ENCODE results near the gene AGA.

Gene AGA

DNA sequence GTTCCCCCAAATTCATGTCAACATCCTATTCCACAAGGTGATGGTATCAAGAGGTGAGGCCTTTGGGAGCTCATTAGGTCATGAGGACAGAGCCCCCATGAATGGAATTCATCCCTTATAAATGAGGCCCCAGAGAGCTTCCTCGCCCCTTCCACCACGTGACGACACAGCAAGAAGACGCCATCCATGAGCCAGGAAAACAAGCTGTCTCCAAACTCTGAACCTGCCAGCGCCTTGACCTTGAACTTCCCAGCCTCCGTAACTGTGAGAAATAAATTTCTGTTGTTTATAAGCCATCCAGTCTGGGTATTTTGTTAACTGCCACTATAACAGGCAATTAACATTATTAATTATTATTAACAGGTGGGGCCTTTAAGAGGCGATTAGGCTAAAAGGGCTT lies 5.8 kb downstream of the AGA start:
- no peak overlapping the region for H3K4me3 ChIP-seq (ENCODE audit: low read depth, low read length)
- TF ChIP-seq, protein P1, sequence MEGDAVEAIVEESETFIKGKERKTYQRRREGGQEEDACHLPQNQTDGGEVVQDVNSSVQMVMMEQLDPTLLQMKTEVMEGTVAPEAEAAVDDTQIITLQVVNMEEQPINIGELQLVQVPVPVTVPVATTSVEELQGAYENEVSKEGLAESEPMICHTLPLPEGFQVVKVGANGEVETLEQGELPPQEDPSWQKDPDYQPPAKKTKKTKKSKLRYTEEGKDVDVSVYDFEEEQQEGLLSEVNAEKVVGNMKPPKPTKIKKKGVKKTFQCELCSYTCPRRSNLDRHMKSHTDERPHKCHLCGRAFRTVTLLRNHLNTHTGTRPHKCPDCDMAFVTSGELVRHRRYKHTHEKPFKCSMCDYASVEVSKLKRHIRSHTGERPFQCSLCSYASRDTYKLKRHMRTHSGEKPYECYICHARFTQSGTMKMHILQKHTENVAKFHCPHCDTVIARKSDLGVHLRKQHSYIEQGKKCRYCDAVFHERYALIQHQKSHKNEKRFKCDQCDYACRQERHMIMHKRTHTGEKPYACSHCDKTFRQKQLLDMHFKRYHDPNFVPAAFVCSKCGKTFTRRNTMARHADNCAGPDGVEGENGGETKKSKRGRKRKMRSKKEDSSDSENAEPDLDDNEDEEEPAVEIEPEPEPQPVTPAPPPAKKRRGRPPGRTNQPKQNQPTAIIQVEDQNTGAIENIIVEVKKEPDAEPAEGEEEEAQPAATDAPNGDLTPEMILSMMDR (IDR thresholded peaks at IDR 0.05; ENCODE audit: borderline replicate concordance, insufficient read depth, low read depth, low read length): no peak

DNA sequence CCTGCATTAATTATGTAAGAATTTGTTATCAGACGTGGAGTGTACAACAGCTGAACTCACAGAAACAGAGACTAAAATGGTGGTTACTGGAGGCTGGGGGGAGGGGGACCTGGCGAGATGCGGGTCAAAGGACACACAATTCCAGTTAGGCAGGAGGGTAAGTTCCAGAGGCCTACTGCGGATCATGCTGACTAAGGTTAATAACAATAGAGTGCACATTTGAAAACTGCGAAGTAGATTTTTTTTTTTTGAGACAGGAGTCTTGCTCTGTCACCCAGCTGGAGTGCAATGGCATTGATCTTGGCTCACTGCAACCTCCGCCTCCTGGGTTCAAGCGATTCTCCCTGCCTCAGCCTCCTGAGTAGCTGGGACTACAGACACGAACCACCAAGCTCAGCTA lies 7.6 kb downstream of the AGA start:
- TF ChIP-seq, protein P1 (IDR thresholded peaks at IDR 0.05; ENCODE audit: borderline replicate concordance, insufficient read depth, low read depth, low read length): no peak

DNA sequence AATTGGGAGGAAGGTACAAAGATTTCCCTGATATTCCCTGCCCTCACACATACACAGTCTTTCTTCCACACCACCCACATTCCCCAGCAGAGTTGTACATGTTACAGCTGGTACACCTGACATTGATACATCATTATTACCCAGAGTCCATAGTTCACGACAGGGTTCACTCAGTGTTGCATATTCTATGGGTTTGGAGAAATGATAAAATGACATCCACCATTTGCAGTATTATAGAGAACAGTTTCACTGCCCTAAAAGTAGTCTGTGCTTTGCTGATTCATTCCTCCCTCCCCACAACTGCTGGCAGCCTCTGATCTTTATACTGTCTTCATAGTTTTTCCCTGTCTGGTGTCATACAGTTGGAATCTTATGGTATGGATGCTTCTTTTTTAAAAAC lies 15.0 kb downstream of the AGA start:
- TF ChIP-seq, protein P1 (IDR thresholded peaks at IDR 0.05; ENCODE audit: borderline replicate concordance, insufficient read depth, low read depth, low read length): no peak
- no peak overlapping the region for H3K4me3 ChIP-seq (ENCODE audit: low read depth, low read length)

More for the DNA sequence above, 7.6 kb downstream of the AGA start:
- no peak overlapping the region for H3K4me3 ChIP-seq (ENCODE audit: low read depth, low read length)

DNA sequence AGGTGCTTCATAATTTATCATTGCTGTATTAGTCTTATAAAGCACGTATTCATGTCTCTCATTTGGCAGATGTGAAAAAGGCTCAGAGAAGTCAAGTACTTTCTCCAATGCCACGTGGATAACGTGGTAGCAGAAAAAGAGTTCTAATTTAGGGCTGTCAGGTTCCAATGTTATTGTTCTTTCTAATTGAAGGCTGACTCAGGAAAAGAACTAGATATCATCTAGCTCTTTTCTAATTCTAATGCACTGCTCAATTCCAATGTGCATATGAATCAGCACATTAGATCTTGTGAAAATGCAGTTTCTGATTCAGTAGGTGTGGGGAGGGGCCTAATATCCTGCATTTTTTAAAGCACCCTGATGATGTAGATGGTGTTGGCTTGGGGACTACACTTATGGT lies 22.8 kb downstream of the AGA start:
- H3K4me3 ChIP-seq (ENCODE audit: low read depth, low read length): no peak overlapping the region
- TF ChIP-seq, protein P1 (IDR thresholded peaks at IDR 0.05; ENCODE audit: borderline replicate concordance, insufficient read depth, low read depth, low read length): no peak

DNA sequence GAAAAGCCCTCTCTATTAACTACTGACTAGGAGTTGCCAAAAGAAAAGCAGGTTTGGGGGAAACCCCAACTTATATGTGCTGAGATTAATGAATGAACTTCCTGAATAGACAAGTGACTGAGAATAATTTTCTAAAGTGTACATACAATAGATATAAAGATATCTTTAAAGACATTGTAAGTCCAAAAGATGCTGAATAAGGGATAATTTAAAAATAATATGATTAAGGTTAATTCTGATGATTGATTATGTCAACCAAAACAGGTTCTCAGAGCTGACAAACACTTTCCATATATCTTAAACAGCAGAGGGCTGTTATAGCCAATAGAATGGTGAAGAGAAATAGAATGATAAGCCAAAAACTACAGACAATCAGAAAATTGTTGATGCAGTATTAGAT lies 28.6 kb downstream of the AGA start:
- TF ChIP-seq, protein P1 (IDR thresholded peaks at IDR 0.05; ENCODE audit: borderline replicate concordance, insufficient read depth, low read depth, low read length): no peak
- no peak overlapping the region for H3K4me3 ChIP-seq (ENCODE audit: low read depth, low read length)

DNA sequence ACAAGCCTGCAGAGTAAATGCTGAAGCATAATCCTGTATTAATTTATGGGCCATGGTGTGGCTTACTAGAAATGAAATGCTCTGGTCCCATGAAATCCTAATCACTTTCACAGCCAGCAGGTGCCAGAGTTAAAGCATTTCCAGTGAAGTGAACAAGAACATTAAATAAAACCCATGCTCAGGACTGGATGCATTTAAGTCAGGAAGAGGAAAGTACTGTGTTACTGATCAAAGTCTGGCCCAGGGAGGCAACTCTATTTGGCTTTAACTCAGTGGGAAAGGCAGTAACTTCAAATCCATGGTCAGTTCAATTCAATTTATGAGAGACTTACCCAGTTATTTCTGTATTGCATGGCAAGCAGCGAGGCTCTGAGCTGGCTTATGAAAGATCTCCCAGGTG lies 29.2 kb downstream of the AGA start:
- TF ChIP-seq, protein P1 (IDR thresholded peaks at IDR 0.05; ENCODE audit: borderline replicate concordance, insufficient read depth, low read depth, low read length): no peak
- no peak overlapping the region for H3K4me3 ChIP-seq (ENCODE audit: low read depth, low read length)

DNA sequence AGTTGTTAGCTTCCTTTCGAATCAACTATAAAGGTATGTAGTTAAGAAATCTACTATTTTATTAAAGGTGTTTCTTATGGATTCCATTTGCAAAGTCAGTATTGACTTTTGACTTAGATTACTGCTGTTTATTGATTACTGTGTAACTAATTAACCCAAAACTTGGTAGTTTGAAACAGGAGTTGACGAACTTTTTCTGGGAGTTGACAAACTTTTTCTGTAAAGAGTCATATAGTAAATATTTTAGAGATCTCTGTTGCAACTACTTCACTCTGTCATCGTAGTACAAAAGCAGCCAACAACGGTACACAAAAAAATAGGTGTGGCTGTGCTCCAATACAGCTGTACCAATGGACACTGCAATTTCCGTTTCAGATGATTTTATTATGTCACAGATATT lies 30.2 kb downstream of the AGA start:
- H3K4me3 ChIP-seq (ENCODE audit: low read depth, low read length): no peak overlapping the region
- TF ChIP-seq, protein P1 (IDR thresholded peaks at IDR 0.05; ENCODE audit: borderline replicate concordance, insufficient read depth, low read depth, low read length): no peak
